GM21360 (cell line): ENCODE data around the gene FGF12.

ENCODE experiments used
- ATAC-seq: cut with Tn5 transposase; IDR thresholded peaks from one replicate; pipeline ENCODE4 v1.9.1; 2021; ENCODE audit warnings: mild to moderate bottlenecking, moderate library complexity; ENCODE audit not compliant: unreplicated experiment

FGF12 gene

GRCh38 chr3:192687488-192688152, 39.7 kb downstream of the FGF12 start:
- ATAC-seq, result no peak

DNA sequence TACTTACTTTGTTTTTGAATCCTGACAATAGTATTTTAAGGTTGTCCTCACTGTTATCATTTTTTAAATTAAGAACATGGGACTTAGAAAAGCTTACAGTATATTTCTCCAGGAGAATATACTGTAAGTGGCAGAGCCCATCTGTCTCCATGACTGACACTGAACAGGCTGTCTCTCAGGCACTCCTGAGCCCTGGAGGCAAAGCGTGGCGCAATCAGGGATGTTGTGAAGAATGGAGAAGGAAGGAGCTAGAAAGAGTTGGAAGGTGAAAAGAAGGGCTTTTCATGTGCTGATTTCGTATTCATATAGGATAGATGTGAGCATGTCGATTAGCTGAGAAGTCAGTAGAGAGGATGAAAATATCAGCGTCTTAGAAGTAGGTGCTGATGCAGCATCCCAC, 41.5 kb downstream of the FGF12 start:
- ATAC-seq, result no peak

DNA sequence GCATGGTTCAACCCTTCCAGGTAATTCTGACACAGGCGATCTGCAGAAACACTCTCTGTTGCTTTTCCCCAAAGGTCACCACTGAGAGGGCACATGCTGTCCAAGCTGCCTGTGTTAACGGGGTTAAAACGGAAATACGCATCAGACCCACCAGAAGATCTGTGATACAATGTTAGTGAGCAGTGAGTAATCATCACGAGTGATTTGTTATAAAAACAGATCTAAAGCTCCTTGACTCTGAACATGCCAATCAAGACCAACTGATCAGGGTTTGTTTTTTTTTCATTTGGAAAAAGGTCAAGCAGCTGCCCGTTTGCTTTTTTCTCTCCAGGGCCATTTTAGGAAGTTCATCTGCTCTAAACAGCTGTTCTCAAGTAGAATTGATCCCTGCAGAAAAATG, 43.2 kb downstream of the FGF12 start:
- ATAC-seq, result no peak

GRCh38 chr3:192675958-192676649, 51.2 kb downstream of the FGF12 start:
- peak; percentile 92 for ATAC-seq

- ATAC-seq, result no peak
These were observed 71.7 kb downstream of the FGF12 start for GRCh38 chr3:192655628-192656027.

DNA sequence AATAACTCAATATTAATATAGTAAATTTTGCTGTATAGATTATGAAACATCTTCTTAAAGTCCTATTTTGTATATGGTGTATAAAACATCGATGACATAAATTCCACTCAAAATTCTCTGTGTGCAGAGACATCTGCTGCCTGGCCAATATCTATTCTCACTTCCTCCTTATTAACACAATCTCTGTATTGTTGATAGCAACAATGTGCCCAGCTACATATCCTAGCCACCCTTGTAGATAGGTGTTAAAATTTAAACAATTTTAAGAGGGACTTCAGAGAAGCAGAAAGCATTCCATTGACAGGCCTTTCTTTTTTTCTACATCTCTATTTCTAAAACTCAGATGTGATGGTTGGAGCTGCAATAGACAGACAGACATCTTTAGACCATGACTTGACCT, 72.3 kb downstream of the FGF12 start:
- ATAC-seq, result no peak

GRCh38 chr3:192653862-192654261, 73.5 kb downstream of the FGF12 start:
- no peak for ATAC-seq

DNA sequence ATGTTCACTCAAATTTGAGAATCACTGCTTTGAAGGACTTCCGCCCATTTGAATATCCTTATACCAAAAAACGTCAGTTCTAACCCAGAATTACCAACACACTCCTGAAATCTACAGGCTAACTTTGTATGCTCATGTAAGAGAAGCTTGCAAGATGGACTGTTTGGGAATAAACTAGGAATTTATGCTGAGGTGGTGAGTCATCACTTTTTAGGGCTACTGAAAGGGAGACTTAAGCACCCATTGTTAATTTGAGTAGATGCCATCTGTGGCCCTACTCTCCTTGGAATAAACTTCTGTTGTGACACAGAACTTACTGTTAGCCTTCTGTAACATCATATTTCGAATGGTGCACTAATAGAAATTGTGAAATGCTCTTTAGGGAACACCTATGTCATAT, 74.6 kb downstream of the FGF12 start:
- ATAC-seq, result no peak

GRCh38 chr3:192651836-192652512, 75.4 kb downstream of the FGF12 start:
- ATAC-seq, result no peak

DNA sequence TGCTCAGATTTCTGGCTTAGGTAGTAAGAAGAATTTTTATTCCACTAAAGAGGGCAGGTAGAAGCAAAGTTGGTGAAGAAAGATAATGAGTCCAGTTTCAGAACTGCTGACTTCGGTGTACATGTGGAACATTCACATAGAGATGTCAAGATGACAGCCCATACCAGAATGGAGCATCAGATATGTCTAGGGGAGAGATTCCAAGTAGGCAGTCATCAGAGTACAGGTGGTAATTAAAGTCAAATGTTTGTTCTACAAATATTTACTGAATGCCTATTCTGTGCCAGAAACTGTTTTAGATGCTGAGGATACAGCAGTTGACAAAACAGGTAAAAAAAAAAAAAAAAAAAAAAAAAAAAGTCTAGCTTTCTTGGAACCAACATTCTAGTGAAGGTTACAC, 81.9 kb downstream of the FGF12 start:
- no peak for ATAC-seq

- no peak for ATAC-seq
These were observed 84.7 kb downstream of the FGF12 start for GRCh38 chr3:192642651-192643050.

DNA sequence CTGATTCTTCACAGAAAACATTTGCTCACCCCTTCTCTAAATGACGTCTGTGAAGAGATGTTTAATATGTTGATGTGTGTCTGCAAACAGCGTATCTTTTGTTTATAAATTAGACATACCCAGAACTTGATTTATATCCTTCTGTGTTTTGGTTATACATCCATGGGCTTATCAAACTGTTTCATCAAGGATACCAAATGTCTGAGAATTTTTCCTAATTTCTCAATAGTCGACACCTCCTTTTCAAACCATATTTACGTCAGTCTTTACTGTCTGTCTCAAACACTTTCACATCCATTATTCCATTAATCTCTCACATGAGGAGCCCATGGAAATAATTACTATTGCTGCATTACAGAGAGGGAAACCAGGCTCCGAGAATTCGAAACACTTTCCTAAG, 85.4 kb downstream of the FGF12 start:
- no peak for ATAC-seq

- ATAC-seq, result no peak
These were observed 87.4 kb downstream of the FGF12 start for GRCh38 chr3:192639987-192640386.

DNA sequence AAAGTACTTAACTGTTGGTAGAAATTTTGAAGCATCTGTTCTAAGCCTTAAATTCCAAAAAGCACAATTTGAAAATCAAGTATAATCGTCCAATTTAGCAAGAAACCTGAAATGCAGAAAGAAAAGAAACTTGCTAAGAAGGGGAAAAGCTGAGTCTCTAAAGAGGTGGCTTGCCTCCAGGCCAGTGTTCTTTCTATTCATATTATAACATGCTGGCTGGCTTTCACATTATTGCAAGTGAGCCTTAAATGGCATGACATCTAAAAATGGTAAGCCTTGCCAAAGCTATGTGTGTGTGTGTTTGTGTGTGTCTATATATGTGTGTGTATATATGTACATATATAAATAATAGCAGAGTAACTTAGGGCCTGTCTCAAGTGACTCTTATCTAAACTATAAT, 89.5 kb downstream of the FGF12 start:
- ATAC-seq, result no peak

DNA sequence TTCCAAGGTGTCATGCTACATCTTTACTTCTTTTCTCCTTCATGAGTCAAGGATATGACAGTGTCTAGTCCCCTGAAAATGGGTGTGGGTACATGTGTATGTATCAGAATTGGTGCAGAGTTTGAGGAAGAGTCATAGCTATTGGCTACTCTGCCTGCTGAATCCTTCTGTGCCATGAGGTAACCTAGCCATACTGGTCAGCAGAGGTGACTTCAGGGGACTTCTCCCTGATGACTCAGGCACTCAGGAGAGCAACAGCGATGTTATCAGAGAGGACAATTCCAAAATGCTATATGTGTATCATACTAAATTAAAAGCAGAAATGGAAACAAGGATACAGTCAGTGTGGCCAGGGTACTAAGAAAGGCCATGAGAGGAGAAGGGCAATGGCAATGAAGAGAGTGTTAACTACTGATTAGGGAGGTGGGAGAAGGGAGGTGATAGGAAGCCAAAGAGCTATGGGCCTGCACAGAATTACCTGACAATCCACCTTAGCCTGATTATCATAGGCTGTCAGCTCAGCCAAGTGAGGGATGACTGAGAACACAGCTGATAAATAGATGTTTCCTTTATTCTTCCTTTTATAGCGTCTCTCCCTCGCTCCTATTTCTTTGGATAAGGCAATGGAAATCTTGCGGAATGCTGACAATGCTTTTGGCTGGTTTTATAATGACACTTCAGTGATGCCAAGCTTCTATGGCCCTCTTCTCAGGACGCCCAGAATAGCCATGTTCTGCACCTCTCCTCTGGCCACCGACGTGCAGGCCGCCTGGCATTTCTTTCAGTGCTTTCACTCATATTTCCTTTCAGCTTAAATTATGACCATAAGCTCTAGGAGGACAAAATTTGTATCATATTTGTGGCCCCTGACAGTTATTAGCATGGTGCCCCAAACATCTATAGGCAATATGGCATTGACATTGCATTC, 90.6 kb downstream of the FGF12 start:
- ATAC-seq, result no peak

DNA sequence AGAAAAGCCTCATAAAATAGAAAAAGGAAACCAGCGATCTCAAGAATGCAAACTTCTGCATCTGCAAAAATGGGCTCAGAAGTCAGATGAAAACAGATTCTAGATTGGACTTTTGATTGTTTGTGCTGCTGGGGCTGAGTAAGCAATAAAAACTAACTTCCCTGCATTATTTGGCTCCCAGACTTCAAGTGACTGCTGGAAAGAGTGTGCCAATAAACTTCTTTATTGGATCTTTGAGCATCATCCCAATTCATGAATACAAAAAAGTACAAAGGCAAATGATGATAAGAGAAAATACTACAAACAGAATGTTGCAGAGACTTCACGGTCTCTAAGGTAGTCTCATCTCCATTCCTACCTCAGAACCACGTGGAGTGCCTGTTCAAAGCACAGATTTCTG, 97.9 kb downstream of the FGF12 start:
- no peak for ATAC-seq

- ATAC-seq, result no peak
These were observed 105.4 kb downstream of the FGF12 start for GRCh38 chr3:192621909-192622308.

DNA sequence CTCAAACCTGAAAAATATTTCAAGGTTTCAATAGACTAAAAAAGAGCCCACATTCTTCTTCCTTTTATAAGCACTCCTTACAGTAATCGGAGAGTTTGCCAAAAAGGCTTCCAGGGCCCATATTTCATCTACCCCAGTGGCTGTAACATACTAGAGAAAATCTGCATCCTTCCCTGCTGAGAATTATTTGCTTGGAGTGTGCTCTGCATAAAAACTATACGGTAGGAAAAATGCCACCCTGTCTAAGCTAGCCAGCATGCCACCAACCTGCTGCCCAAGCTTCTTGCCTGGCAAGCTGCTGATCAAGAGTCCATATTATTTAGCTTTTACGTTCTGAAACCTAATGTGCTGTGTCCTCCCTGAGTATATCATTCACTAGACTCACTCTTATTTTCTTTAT, 107.1 kb downstream of the FGF12 start:
- no peak for ATAC-seq

DNA sequence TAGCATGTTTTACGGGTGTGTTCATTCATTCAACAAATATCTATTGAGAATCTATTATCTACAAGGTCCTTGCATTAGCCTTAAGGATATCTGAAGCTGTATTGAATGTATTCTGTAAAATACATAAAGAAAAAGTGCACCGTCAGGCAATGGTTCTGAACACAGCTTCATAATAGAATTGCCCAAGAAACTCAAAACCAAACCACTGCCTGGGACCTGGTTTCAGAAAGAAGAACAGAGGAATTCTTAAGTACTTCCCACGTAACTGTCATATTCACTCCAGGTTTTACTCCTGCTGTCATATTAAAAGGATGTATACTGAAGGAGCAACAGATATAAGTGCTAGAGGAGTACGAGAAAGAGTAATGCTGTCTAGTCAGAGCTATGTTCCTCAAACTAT, 115.9 kb downstream of the FGF12 start:
- no peak for ATAC-seq

- ATAC-seq, result no peak
These were observed 118.4 kb downstream of the FGF12 start for GRCh38 chr3:192608726-192609600.
